Esophagus muscularis mucosa (tissue), 4 donors: ENCODE results near the gene NAV2. TPM values are rescaled to one million over a fixed set of nuclear protein-coding genes. Genes with fewer than 3 reads are reported as not detected.

Source experiments
- DNase-seq: peaks from one replicate; pipeline ENCODE4 v3.0.0-alpha.2; 2017; ENCODE audit errors: extremely low spot score
- H3K27ac ChIP-seq, 4 donors: fragments of 200-600 bp; sonication (generic); replicated peaks in 1 of 4; 1 replicate in 3 of 4; 2 replicates in 1 of 4; pipeline ENCODE4 v1.5.1; 2016 to 2019; ENCODE audit warnings: mild to moderate bottlenecking in 1 of 4
- H3K27me3 ChIP-seq, 4 donors: fragments of 200-600 bp; sonication (generic); one replicate each; pipeline versions ENCODE4 v1.5.1 to v1.6.0; 2016 to 2019
- H3K36me3 ChIP-seq, 4 donors: fragments of 200-600 bp; sonication (generic); one replicate each; pipeline ENCODE4 v1.5.1; 2016 to 2019
- H3K4me1 ChIP-seq, 4 donors: fragments of 200-600 bp; sonication (generic); one replicate each; pipeline ENCODE4 v1.5.1; 2016 to 2019
- H3K4me3 ChIP-seq, 4 donors: fragments of 200-600 bp; sonication (generic); 1 replicate in 2 of 4; 2 replicates in 2 of 4; pipeline ENCODE4 v1.5.1; 2016 to 2019; ENCODE audit warnings: mild to moderate bottlenecking in 4 of 4, moderate library complexity in 1 of 4
- H3K9me3 ChIP-seq, 4 donors: fragments of 200-600 bp; sonication (generic); 1 replicate in 3 of 4; 2 replicates in 1 of 4; pipeline ENCODE4 v1.5.1; 2016 to 2019
- CTCF ChIP-seq, 3 experiments: fragments of 200-600 bp in 2 of 3; fragments of 450-650 bp in 1 of 3; sonication (generic) in 2 of 3; IDR thresholded peaks; one replicate each; pipeline ENCODE4 v1.5.1; 2017 to 2019; ENCODE audit warnings: antibody characterized with exemption in 3 of 3, mild to moderate bottlenecking in 2 of 3, moderate library complexity in 1 of 3
- EP300 ChIP-seq: sonication (generic); formaldehyde crosslinking; IDR thresholded peaks from one replicate; pipeline ENCODE4 v1.6.1; 2017; ENCODE audit warnings: antibody characterized with exemption
- POLR2A ChIP-seq: fragments of 450-650 bp; IDR thresholded peaks from one replicate; pipeline ENCODE4 v1.6.1; 2017; ENCODE audit warnings: antibody characterized with exemption, moderate library complexity, mild to moderate bottlenecking, low read depth
- POLR2AphosphoS5 ChIP-seq, 2 donors: sonication (generic); formaldehyde crosslinking; IDR thresholded peaks; one replicate each; pipeline ENCODE4 v1.6.1; 2017; ENCODE audit warnings: antibody characterized with exemption in 2 of 2
- WGBS: methylation state at CpG from one replicate; pipeline ENCODE4 v1.1.5; 2018; 5-methylcytosine and 5-hydroxymethylcytosine counted together
- intact Hi-C: fragments of 100-400 bp; cut with DNase I; formaldehyde crosslinking; loops from one replicate; pipeline ENCODE4 v1.15.1; 2023
- total RNA-seq, 4 donors: library from RNA; depleted of rRNA; stranded (reverse); fragments of >200 nt; gene quantifications; one replicate each; pipeline versions ENCODE4 v1.1.0 to v1.2.1, GENCODE V29; 2016

The NAV2 gene
- total RNA-seq, 4 donors from 2014 or later = 21.9 to 57.0 (median 37.5) TPM

- TF ChIP-seq EP300 (no peak), POLR2AphosphoS5 (IDR thresholded peaks at IDR 0.05) (peak in 1 of 2 donors; percentile 36)
- no peaks in the 10 kb centered on the region for H3K9me3 ChIP-seq
- peaks cover 9 to 39% (median 34%) of the 10 kb centered on the region in 4 donors for H3K4me1 ChIP-seq
- H3K27me3 ChIP-seq = no peaks in the 10 kb centered on the region
- peaks cover 22 to 68% (median 49%) of the 10 kb centered on the region in 4 donors for H3K36me3 ChIP-seq
- intact Hi-C loops = no loop called here
- peak overlapping the region; percentile 7 to 61 (median 40) for H3K27ac ChIP-seq
- WGBS = 59% methylated on average over 5 of the region's 5 CpGs
- H3K4me3 ChIP-seq = no peak overlapping the region
- DNase-seq = no peak
Observed at GRCh38 chr11:20117291-20117690, 404.7 kb downstream of the NAV2 start.

GRCh38 chr11:20118209-20118608 is 405.6 kb downstream of the NAV2 start:
- H3K4me1 ChIP-seq = peaks cover 0 to 30% (median 25%) of the 10 kb centered on the region in 4 donors
- 96% methylated on average over 15 of the region's 15 CpGs for WGBS
- DNase-seq = no peak
- no peaks in the 10 kb centered on the region for H3K9me3 ChIP-seq
- TF ChIP-seq POLR2AphosphoS5 (IDR thresholded peaks at IDR 0.05) (no peak), EP300 (no peak)
- peaks cover 22 to 68% (median 49%) of the 10 kb centered on the region in 4 donors for H3K36me3 ChIP-seq
- H3K27ac ChIP-seq = peak overlapping the region in 3 of 4 donors; percentile 7 to 61 (median 34)
- no peaks in the 10 kb centered on the region for H3K27me3 ChIP-seq
- intact Hi-C loops = no loop called here
- H3K4me3 ChIP-seq = no peak overlapping the region

GRCh38 chr11:20119315-20119714 is 406.7 kb downstream of the NAV2 start:
- Histone ChIP-seq H3K9me3 (no peaks in the 10 kb centered on the region), H3K27ac (no peak overlapping the region), H3K27me3 (no peaks in the 10 kb centered on the region), H3K36me3 (peaks cover 21 to 61% (median 44%) of the 10 kb centered on the region in 4 donors), H3K4me3 (no peak overlapping the region), H3K4me1 (peaks cover 0 to 29% (median 22%) of the 10 kb centered on the region in 4 donors)
- WGBS = 89% methylated on average over 8 of the region's 12 CpGs
- intact Hi-C loops = no loop called here
- TF ChIP-seq CTCF (IDR thresholded peaks at IDR 0.05) (no peak), EP300 (no peak), POLR2A (no peak), POLR2AphosphoS5 (IDR thresholded peaks at IDR 0.05) (no peak)
- no peak for DNase-seq

- DNase-seq = no peak
- H3K4me1 ChIP-seq = peaks cover 0 to 25% (median 22%) of the 10 kb centered on the region in 4 donors
- H3K9me3 ChIP-seq = no peaks in the 10 kb centered on the region
- peaks cover 16 to 51% (median 35%) of the 10 kb centered on the region in 4 donors for H3K36me3 ChIP-seq
- H3K4me3 ChIP-seq = no peak overlapping the region
- TF ChIP-seq EP300 (no peak), POLR2A (no peak), POLR2AphosphoS5 (IDR thresholded peaks at IDR 0.05) (no peak), CTCF (IDR thresholded peaks at IDR 0.05) (no peak)
- WGBS = 91% methylated on average over 7 of the region's 7 CpGs
- intact Hi-C loops = no loop called here
- H3K27me3 ChIP-seq = no peaks in the 10 kb centered on the region
- no peak overlapping the region for H3K27ac ChIP-seq
Observed at GRCh38 chr11:20120134-20120925, 407.7 kb downstream of the NAV2 start.

GRCh38 chr11:20122131-20122530 is 409.5 kb downstream of the NAV2 start:
- Histone ChIP-seq H3K27me3 (no peaks in the 10 kb centered on the region), H3K36me3 (peaks cover 16 to 41% (median 28%) of the 10 kb centered on the region in 4 donors), H3K4me3 (no peak overlapping the region), H3K27ac (no peak overlapping the region), H3K4me1 (peaks cover 0 to 7% (median 5%) of the 10 kb centered on the region in 4 donors), H3K9me3 (no peaks in the 10 kb centered on the region)
- DNase-seq = no peak
- no peak for TF ChIP-seq CTCF (IDR thresholded peaks at IDR 0.05)
- TF ChIP-seq EP300 = no peak
- no peak for TF ChIP-seq POLR2A
- TF ChIP-seq POLR2AphosphoS5 (IDR thresholded peaks at IDR 0.05) = no peak
- intact Hi-C loops = no loop called here
- 81% methylated on average over 3 of the region's 3 CpGs for WGBS
